GM21360 (cell line): ENCODE results near the gene TCF7L1.

ENCODE experiments used
- ATAC-seq: cut with Tn5 transposase; IDR thresholded peaks from one replicate; pipeline ENCODE4 v1.9.1; 2021; ENCODE audit warnings: mild to moderate bottlenecking, moderate library complexity; ENCODE audit not compliant: unreplicated experiment

Gene TCF7L1

DNA sequence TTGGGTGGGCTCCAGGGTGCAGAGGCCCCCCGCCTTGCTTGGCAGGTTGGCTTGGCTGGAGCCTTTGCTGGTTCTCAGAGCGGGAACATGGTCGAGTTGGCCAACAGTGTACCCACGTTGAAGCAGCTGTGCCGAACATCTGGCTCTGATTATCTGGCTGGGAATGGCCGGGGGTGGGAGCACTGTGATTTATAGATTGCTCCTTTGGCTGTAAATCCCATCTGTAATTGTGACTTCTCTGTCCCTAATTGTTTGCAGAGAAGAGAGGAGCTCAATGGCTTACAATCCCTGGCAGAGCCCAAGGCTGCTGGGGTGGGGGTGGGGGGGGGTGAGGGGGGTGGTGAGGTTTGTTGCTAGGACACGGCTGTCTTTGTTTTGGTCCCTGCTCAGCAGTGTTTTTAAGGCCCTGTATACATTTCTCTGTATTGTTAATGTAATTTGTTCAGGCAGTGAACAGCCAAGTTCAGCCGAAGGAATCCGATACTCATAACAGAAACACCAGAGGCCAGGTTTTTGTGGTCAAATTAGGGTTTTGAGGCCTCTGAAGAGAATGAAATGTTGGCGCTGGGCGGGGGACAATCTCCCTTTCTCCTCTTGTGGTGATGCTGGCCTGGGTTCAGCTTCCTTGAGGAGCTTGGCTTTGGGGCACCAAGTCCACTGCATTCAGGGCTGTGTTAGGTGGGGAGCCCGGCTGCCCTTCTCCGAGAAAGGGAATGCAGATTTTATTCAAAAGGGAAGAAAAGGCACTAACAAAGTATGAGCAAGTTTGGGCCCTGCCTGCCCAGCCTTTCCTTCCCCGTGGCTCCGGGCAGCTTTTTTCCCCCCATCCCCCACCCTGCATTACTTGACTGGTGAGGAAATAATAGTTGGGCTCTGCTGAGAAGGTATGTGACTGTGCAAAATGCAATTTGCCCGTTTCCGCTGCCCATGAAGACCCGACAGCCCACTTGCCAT is 82.5 kb downstream of the TCF7L1 start:
- ATAC-seq, result no peak

DNA sequence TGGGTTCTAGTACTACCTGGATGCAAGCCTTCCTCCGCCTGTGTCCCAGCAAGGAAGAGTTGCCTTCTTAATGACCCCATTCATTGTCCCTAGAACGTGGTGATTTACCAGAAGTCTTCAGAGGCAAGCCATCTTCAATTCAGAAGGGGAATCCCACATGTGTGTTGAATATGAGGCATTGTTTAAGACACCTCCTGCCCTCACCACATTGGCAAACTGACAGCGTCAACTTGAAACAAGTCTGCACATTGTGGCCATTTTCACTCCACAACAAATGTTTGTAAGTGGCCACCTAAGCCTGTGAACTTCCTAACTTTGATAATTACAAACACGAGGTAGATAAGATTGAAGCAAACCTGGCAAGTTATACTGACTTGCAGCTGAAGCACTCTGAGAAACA is 83.7 kb downstream of the TCF7L1 start:
- no peak for ATAC-seq

DNA sequence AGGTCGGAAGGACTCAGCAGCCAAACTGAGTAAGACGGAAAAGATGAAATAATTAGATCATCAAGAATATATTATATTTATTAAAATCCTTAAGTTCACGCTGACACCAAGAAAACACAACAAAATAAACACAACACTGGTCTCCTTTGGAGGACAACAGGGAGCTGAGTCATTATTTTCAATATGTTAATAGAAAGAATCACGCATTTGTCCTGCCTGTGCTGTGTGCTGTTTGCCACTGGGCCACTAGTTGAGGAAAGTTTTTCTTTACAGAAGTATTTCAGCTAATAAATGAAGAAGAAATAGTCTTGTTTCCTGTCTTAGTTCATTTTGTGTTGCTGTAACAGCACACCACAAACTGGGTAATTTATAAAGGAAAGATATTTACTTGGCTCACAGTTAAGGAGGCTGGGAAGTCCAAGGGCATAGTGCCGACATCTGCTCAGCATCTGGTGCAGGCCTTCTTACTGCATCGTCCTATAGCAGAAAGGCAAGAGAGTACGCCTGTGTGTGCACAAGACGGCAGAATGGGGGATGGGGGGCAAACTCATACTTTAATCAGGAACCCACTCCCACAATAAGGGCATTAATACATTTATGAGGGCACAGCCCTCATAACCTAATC is 88.0 kb downstream of the TCF7L1 start:
- no peak for ATAC-seq

GRCh38 chr2:85222792-85223191 is 89.6 kb downstream of the TCF7L1 start:
- no peak for ATAC-seq

DNA sequence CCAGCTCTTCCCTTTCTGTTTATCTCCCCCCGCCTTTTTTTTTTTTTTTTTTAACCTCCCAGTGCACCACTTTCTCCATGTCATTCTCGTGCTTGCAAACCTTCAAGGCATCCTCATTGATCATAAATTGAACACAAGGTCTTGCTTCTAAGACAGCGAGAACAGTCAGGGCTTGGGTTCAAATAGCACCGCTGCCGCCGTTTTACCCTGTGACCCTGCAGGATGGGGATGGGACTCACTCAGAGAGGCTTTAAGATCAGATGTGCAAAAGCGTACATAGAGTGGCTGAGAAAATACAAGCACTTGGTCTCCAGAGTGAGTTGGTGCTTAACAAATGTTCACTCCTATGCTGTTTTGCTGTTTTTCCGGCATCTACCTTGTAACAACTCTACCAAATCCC is 93.6 kb downstream of the TCF7L1 start:
- ATAC-seq, result no peak

DNA sequence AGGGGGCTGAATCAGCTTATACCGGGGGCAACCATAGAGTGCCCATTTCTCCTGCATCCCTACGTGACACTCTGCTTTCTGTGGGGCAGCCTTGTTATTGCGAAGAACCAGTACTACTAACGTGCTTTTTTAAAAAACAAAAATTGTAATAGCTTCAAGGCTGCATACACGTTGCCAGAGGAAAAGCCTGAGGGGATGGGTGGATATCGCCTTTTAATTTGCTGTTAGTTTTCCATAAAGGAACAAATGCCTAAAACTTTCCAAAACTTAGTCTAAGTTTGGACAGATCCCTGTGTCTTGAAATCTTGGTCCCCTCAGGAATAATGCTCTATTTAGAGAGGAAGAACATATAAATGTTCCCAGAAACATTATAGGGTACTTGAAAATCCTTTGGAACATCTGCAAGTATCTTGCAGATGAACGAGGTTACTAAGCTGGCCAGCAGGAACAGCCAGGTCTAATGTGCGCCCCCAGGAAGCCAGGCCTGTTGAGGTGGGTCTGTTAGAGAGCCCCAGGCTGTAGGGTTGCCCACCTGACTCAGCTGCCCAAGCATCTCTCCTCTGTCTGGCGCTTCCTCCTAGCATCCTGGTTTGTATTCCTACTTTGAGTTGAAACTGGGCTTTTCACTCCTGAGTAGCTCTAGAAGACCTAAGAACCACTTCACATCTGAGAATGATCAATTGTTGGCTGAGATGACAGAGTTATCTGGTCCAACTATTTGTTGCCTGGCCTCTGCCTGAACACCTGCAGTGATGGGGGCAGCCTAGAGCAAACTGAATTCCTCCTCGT is 97.7 kb downstream of the TCF7L1 start:
- no peak for ATAC-seq

- ATAC-seq, result no peak
Observed at GRCh38 chr2:85231468-85231805, 98.2 kb downstream of the TCF7L1 start.

- no peak for ATAC-seq
Observed at GRCh38 chr2:85231952-85232351, 98.8 kb downstream of the TCF7L1 start.

DNA sequence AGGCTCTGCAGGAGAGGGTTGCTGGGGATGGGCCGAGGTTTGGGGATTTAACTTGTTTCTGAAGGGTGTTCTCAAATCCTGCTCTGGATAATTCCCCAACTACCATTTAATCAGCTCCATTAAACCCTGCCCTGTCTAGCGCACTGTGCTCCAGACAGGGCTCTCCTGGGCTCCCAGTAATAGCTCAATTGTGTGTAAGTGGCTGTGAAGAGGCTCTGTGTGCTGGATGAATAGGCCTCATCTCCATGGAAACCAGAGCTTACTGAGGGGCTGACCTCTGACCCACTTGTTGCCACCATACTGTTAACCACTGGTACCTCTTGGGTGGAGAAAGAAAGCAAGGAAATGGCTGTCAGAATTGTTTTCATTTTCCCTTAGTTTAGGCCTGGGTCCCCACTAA is 101.7 kb downstream of the TCF7L1 start:
- ATAC-seq, result no peak

DNA sequence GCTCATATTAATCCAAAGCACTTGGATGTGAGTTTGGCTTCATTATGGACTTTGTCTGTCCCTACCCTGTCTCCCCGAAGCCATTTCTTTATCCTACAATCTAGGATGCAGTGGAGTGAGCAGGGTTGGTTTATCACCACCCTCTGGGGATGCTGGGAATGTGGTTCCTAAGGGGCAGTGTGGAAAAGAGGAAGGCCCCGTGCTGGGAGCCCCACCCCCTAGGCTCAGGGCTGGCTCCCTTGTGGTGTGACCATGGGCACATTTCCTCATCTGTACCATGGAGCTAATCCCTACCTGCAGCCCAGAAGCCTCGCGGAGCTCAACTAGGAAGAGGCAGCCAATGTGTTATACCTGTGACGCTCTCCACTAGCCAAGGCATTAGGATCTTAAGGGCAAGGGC is 102.1 kb downstream of the TCF7L1 start:
- ATAC-seq, result no peak

DNA sequence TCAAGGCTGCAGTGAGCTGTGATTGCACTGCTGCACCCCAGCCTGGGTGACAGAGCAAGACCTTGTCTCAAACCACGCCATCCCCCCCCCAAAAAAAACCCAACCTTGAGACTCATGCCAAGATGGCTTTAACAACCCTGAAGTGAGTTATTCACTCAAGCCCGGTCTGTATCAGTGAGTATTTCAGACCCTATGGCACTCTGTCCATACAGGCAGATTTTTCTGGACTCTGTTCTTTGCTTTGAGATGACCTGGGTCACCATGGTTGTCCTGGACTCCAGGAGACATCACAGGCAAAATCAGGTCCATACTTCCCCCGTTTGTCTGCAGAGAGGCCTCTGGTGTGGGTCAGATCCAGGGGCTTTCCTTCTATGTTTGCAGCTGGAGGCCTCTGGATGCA is 102.9 kb downstream of the TCF7L1 start:
- no peak for ATAC-seq

DNA sequence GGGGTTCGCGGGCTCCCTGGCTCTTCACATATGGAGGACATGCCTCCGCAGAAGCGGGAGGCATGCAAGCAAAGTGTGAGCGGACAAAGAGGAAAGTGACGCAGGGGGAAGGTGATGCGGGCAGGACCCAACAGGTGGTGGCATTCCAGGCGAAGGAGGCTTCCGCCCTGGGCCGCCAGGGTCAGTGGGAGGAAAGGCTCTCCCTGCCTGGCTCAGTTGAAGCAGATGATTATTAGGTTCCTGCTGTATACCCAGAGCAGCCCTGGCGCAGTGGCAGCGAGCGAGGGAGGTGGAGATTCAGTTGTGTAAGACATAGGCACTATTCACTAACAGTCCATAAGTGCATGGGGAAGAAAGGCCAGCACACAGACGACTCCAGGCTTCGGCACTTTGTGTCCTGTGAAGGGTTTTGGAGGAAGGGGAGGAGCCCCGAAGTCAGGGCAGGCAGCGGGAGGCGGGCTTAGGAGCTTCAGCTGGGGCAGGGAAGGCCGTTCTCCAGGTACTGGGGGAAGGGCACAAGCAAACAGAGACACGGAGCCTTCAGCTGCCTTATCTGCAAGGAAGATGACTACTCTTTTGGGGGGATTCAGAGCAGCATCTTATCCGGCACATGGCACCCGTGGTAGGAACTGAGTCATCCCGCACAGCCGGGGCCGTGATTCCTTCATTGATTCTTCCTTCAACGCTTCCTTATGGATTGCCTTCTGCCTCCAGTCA is 104.8 kb downstream of the TCF7L1 start:
- no peak for ATAC-seq

GRCh38 chr2:85238607-85239006 is 105.4 kb downstream of the TCF7L1 start:
- no peak for ATAC-seq

DNA sequence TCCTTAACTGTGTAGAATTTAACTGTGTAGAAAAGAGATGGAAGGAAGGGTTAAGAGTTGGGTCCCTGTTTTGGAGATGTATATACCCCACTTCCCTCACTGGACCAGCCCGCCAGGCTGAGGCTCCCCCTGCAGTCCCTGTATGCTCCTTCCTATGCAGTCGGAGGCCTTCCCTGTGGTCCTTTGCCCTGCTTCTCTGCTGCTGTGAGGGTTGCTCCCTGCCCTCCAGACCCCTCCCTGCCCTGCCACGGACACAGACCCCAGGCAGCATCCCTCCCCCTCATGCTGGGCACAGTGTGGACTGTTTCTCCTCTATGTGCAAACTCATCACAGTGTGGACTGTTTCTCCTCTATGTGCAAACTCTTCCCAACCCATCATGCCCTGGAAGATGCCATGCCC is 105.9 kb downstream of the TCF7L1 start:
- no peak for ATAC-seq

GRCh38 chr2:85240055-85240454 is 106.9 kb downstream of the TCF7L1 start:
- ATAC-seq, result no peak

- ATAC-seq, result no peak
Observed at GRCh38 chr2:85242321-85242720, 109.1 kb downstream of the TCF7L1 start.

- ATAC-seq, result no peak
Observed at GRCh38 chr2:85243101-85244072, 110.2 kb downstream of the TCF7L1 start.

- no peak for ATAC-seq
Observed at GRCh38 chr2:85244828-85245227, 111.6 kb downstream of the TCF7L1 start.

GRCh38 chr2:85245891-85246290 is 112.7 kb downstream of the TCF7L1 start:
- ATAC-seq, result no peak

- ATAC-seq, result no peak
Observed at GRCh38 chr2:85246348-85246747, 113.2 kb downstream of the TCF7L1 start.
